Stimulated activated CD4-positive, alpha-beta T cell treated with anti-CD3 and anti-CD28 coated beads, Interleukin-4, amount 100 ng/mL, for 24 hours (primary cell): ENCODE measurements around the gene INSM1.
"Not testable (repeated sequence)": the region's sequence is repeated elsewhere in the genome, so short reads cannot be mapped to it uniquely, and the experiment has no call there.

Experiments used
- DNase-seq: peaks from one replicate; pipeline ENCODE4 v3.0.0-alpha.2; 2020

INSM1 gene, protein sequence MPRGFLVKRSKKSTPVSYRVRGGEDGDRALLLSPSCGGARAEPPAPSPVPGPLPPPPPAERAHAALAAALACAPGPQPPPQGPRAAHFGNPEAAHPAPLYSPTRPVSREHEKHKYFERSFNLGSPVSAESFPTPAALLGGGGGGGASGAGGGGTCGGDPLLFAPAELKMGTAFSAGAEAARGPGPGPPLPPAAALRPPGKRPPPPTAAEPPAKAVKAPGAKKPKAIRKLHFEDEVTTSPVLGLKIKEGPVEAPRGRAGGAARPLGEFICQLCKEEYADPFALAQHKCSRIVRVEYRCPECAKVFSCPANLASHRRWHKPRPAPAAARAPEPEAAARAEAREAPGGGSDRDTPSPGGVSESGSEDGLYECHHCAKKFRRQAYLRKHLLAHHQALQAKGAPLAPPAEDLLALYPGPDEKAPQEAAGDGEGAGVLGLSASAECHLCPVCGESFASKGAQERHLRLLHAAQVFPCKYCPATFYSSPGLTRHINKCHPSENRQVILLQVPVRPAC

GRCh38 chr20:20367575-20368417 lies at the start of gene INSM1:
TSS of gene INSM1 (plus strand) at chr20:20368104. CDS start at chr20:20368268, 164 bp downstream.
- peak; percentile 39 for DNase-seq

- DNase-seq: no peak
These were observed 49.3 kb upstream of the INSM1 start for GRCh38 chr20:20318365-20319161.

GRCh38 chr20:20321134-20321533 lies 46.8 kb upstream of the INSM1 start:
- no peak for DNase-seq

GRCh38 chr20:20321917-20322316 lies 46.0 kb upstream of the INSM1 start:
- no peak for DNase-seq

GRCh38 chr20:20322912-20323311 lies 45.0 kb upstream of the INSM1 start:
- no peak for DNase-seq

GRCh38 chr20:20327746-20328145 lies 40.2 kb upstream of the INSM1 start:
- no peak for DNase-seq

DNA sequence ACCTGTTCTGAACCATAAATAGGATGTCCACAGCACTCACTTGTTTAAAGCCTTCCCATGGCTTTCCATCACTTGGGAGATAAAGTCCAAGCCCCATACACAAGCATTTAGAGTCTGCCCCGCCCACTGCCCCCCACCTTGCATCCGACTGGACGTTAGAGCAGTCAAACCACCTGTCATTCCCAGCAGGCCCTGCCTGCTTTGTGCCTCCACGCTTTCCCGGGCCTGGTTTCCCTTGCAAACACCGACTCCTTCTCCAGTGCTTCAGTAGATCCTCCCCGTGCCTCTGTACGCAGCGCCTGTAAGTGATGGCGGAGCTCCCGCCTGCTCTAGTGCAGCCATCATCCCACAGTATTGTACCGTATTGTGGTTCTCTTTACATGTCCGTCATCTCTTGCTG lies 38.3 kb upstream of the INSM1 start:
- DNase-seq: no peak

DNA sequence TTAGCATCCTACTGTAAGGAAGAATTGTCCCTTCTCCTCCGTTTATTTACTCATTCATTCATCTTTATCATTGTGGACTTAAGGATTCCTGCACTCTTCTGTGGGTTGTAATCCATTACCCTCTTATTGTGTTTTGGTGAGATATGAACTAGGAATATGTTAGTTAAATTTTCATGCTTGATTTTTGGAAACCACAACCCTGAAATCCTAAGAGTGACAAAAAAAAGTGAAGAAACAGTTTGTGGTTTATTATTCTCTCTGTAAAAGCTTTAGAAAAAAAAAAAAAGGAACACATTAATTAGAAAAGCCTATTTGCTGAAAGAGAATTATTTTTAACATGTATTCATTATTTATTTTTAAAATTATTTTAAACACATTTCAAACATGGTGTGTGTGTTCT lies 36.7 kb upstream of the INSM1 start:
- no peak for DNase-seq

GRCh38 chr20:20331817-20332216 lies 36.1 kb upstream of the INSM1 start:
- no peak for DNase-seq

DNA sequence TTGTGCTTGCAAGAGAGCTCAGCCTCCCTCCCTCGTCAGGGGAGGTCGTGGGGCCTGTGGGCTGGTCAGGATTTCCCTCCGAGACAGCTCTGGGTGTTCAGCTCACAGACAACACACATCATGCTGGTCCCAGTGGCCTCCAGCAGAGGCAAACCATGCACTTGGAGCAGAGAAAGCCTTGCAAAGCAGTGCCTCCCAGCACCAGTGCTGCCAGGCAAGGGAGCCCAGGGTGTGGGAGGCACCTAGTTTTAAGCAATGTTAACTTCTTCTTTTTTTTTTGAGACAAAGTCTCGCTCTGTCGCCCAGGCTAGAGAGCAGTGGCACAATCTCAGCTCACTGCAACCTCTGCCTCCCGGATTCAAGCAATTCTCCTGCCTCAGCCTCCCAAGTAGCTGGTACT lies 34.0 kb upstream of the INSM1 start:
- DNase-seq: no peak

DNA sequence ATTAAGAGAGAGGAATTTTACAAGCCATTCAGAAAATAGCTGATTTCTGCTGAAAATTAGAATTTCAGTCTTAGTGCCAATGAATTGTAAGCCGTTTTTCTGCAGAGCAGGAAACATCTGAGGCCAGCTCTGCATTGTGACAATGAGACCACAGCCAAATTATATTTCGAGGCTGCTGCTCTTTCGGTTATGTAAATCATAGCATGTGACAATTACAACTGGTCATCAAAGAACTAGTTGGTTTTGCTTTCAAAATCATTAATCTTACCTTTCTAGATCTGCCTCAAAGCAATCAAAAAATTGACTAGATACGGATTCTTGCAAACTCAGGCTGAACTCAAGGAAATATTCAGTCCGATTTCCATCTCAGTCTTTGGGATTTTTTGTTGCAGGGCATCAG lies 33.4 kb upstream of the INSM1 start:
- no peak for DNase-seq

- DNase-seq: no peak
These were observed 29.7 kb upstream of the INSM1 start for GRCh38 chr20:20338133-20338730.

DNA sequence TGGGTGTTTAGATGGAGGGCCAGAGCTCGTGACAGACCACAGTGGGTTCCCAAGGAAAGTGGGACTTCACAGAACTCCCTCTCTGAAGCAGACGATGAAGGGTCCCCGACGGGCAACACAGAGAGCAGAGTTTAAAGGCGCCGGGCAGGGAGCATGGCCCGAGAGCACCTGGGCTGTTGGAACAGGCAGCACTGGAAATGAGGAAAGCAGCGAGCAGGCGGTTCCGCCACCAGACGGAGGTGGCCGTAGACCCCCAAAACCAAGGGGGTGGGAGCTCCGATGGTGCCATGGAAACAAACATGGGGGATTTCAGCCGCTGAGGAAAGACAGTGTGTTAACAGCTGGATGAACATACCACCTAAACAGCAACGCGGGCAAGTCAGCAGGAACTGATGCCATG lies 27.5 kb upstream of the INSM1 start:
- no peak for DNase-seq

DNA sequence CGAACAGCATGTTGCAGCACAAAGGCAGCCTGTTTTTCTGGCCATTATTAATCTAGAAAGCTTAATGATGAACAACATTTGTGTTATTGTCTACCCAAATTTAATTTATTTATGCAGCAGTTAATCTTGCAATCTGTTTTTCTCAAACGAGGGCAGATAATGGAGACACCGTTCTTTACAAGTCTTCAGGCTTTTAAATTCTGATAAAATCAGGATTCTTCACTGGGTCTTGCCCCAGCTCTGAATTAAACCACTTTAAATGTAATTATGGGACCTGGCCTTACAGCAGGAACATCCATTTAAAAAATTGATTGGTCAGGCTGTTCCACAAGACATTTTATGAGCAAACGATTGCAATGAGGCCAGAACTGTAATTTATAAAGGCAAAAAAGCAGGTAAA lies 26.5 kb upstream of the INSM1 start:
- DNase-seq: no peak

GRCh38 chr20:20342066-20342465 lies 25.8 kb upstream of the INSM1 start:
- DNase-seq: no peak

- no peak for DNase-seq
These were observed 24.0 kb upstream of the INSM1 start for GRCh38 chr20:20343932-20344331.

- no peak for DNase-seq
These were observed 23.4 kb upstream of the INSM1 start for GRCh38 chr20:20344476-20344875.

GRCh38 chr20:20353576-20353975 lies 14.3 kb upstream of the INSM1 start:
- DNase-seq: no peak

DNA sequence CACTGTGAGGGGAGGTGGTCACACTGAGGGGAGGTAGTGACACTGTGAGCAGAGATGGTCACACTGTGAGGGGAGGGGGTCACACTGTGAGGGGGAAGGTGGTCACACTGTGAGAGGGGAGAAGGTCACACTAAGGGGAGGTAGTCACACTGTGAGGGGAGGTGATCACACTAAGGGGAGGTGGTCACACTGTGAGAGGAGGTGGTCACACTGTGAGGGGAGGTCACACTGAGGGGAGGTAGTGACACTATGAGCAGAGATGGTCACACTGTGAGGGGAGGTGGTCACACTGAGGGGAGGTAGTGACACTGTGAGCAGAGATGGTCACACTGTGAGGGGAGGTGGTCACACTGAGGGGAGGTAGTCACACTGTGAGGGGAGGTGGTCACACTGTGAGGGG lies 12.4 kb upstream of the INSM1 start:
- DNase-seq: not testable (repeated sequence)

GRCh38 chr20:20358801-20359200 lies 9.1 kb upstream of the INSM1 start:
- DNase-seq: no peak

DNA sequence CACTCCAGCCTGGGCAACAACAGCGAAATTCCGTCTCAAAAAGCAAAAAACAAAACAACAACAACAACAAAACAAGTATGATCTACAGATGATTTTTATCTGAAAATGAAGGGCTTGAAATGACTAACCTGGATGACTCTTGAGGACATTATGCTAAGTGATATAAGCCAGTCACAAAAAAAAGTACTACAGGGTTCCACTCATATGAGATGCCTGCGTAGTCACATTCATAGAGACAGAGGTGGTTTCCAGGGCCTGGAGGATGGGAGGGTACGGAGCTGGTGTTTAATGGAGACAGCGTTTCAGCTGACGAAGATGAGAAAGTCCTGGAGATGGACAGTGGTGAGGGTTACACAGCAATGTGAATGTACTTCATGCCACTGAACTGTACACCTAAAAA lies 8.3 kb upstream of the INSM1 start:
- no peak for DNase-seq

DNA sequence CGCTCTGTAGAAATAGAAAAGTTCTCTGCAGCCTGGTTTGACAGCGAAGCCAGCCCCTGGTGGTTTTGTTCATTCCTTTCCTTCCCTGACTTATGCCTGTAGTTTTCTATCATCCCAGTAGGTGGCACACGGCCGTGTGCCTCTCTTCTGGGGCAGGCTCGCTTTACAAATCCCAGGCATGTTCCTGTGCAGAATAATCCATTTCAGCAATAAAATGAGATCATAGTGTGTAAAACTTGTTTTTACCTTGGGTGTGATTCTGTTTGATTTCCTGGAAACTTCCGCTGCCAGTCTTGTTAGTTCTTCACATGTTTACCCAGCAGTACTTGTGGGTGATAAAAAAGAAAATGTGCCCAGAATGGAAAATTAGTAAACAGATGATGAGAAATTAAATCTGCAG lies 7.4 kb upstream of the INSM1 start:
- peak; percentile 45 for DNase-seq
